NK-92 treated with Interleukin-12 subunit alpha and Interleukin-12 subunit beta, amount 100 ng/mL, for 24 hours (cell line): Measurements from ENCODE around the gene SNX30.

Experiments
- DNase-seq: peaks from one replicate; lab custom pipeline; 2025; lab: John Stamatoyannopoulos, UW

SNX30 gene

GRCh38 chr9:112752334-112753125, 2.0 kb downstream of the SNX30 start:
- no peak for DNase-seq

GRCh38 chr9:112753725-112754124, 3.2 kb downstream of the SNX30 start:
- peak; percentile 28 for DNase-seq

GRCh38 chr9:112754578-112754977, 4.0 kb downstream of the SNX30 start:
- DNase-seq, result peak; percentile 19

- DNase-seq, result no peak
Measured at GRCh38 chr9:112755016-112755427, 4.5 kb downstream of the SNX30 start.

- no peak for DNase-seq
Measured at GRCh38 chr9:112755675-112756074, 5.1 kb downstream of the SNX30 start.

- no peak for DNase-seq
Measured at GRCh38 chr9:112757282-112757883, 6.8 kb downstream of the SNX30 start.

- DNase-seq, result no peak
Measured at GRCh38 chr9:112757940-112758339, 7.4 kb downstream of the SNX30 start.

- DNase-seq, result no peak
Measured at GRCh38 chr9:112760821-112761220, 10.3 kb downstream of the SNX30 start.

- DNase-seq, result no peak
Measured at GRCh38 chr9:112761912-112762655, 11.5 kb downstream of the SNX30 start.

GRCh38 chr9:112762726-112763518, 12.4 kb downstream of the SNX30 start:
- no peak for DNase-seq

GRCh38 chr9:112764344-112764743, 13.8 kb downstream of the SNX30 start:
- no peak for DNase-seq

GRCh38 chr9:112764837-112765236, 14.3 kb downstream of the SNX30 start:
- DNase-seq, result no peak

GRCh38 chr9:112765281-112765680, 14.7 kb downstream of the SNX30 start:
- no peak for DNase-seq

GRCh38 chr9:112771359-112772214, 21.0 kb downstream of the SNX30 start:
- no peak for DNase-seq

- no peak for DNase-seq
Measured at GRCh38 chr9:112772215-112772509, 21.6 kb downstream of the SNX30 start.

GRCh38 chr9:112772551-112772950, 22.0 kb downstream of the SNX30 start:
- no peak for DNase-seq

GRCh38 chr9:112774006-112774996, 23.7 kb downstream of the SNX30 start:
- no peak for DNase-seq

GRCh38 chr9:112777914-112778313, 27.4 kb downstream of the SNX30 start:
- DNase-seq, result peak; percentile 28

- no peak for DNase-seq
Measured at GRCh38 chr9:112780450-112781036, 30.0 kb downstream of the SNX30 start.

- no peak for DNase-seq
Measured at GRCh38 chr9:112782218-112782617, 31.7 kb downstream of the SNX30 start.
